Prostate gland (tissue), 2 donors: Measurements from ENCODE around the gene ANKRD45. TPM values are rescaled to one million over a fixed set of nuclear protein-coding genes. Genes with fewer than 3 reads are reported as not detected.
"Not testable (repeated sequence)": the region's sequence is repeated elsewhere in the genome, so short reads cannot be mapped to it uniquely, and the experiment has no call there.

Experiments
- DNase-seq: peaks from one replicate; pipeline ENCODE4 v3.0.0-alpha.2; 2019; ENCODE audit warnings: low spot score
- H3K27ac ChIP-seq, 2 donors: fragments of 200-600 bp; sonication (generic); 2 replicates each; pipeline ENCODE4 v1.5.1; 2017 to 2019
- H3K27me3 ChIP-seq: fragments of 200-600 bp; sonication (generic); replicated peaks from 2 replicates; pipeline ENCODE4 v1.5.1; 2019; ENCODE audit not compliant: insufficient read depth
- H3K36me3 ChIP-seq, 2 donors: fragments of 200-600 bp; sonication (generic); 1 replicate in 1 of 2; 2 replicates in 1 of 2; pipeline versions ENCODE4 v1.5.1 to v1.8.1; 2017 to 2019
- H3K4me1 ChIP-seq: fragments of 200-600 bp; sonication (generic); replicated peaks from 2 replicates; pipeline ENCODE4 v1.5.1; 2019
- H3K4me3 ChIP-seq, 2 donors: fragments of 200-600 bp; sonication (generic); 2 replicates each; pipeline ENCODE4 v1.5.1; 2017 to 2019
- H3K9me3 ChIP-seq: fragments of 200-600 bp; sonication (generic); 2 replicates; pipeline ENCODE4 v1.5.1; 2017
- POLR2A ChIP-seq: fragments of 450-650 bp; IDR thresholded peaks from one replicate; pipeline ENCODE4 v1.6.1; 2016; ENCODE audit warnings: antibody characterized with exemption, mild to moderate bottlenecking
- POLR2AphosphoS5 ChIP-seq: sonication (generic); formaldehyde crosslinking; IDR thresholded peaks from one replicate; pipeline ENCODE4 v1.6.1; 2017; ENCODE audit warnings: antibody characterized with exemption
- WGBS: methylation state at CpG from one replicate; pipeline ENCODE4 v1.1.5; 2018; 5-methylcytosine and 5-hydroxymethylcytosine counted together
- intact Hi-C: fragments of 100-400 bp; cut with DNase I; formaldehyde crosslinking; loops from one replicate; pipeline ENCODE4 v1.14.2; 2022
- total RNA-seq, 2 donors: library from RNA; depleted of rRNA; stranded (reverse); fragments of >200 nt; gene quantifications; one replicate each; pipeline ENCODE4 v1.1.0, GENCODE V29; 2016
- TF ChIP-seq, protein P1 (sequence below), 4 experiments: fragments of 200-600 bp in 2 of 4; fragments of 450-650 bp in 2 of 4; sonication (generic) in 2 of 4; IDR thresholded peaks; 1 replicate in 3 of 4; 2 replicates in 1 of 4; pipeline ENCODE4 v1.5.1; 2016 to 2019; ENCODE audit warnings: antibody characterized with exemption in 4 of 4, mild to moderate bottlenecking in 2 of 4, moderate library complexity in 2 of 4

ANKRD45 gene
- total RNA-seq, 2 donors from 2014 or later, result 2.3 TPM; not detected in 1

DNA sequence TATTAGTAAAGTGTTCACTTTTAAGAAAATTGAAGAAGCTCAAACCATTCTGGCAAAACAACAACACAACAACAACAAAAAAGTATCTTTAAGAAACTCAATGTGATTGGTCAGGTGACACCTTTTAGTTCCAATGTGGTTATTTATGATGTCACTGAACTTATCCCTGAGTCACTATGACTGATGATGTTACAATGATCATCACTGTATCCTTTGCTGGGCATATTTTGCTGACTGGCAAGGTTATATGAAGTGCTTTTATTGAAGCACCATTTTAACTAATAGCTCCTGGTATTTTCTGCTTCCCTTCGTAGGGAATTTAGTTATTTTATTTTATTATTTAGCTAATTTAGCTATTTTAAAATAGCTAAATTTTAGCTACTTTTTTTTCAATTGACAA is 34.5 kb downstream of the ANKRD45 start, which contains the start of gene TEX50:
TEX50 (plus strand) TSS at position 223 of the 400 bp plus-strand sequence. CDS start 184 bp downstream, outside the sequence.
- no peaks in the 10 kb centered on the region for H3K4me1 ChIP-seq
- TF ChIP-seq POLR2AphosphoS5 (no peak), POLR2A (no peak)
- TF ChIP-seq, protein P1, sequence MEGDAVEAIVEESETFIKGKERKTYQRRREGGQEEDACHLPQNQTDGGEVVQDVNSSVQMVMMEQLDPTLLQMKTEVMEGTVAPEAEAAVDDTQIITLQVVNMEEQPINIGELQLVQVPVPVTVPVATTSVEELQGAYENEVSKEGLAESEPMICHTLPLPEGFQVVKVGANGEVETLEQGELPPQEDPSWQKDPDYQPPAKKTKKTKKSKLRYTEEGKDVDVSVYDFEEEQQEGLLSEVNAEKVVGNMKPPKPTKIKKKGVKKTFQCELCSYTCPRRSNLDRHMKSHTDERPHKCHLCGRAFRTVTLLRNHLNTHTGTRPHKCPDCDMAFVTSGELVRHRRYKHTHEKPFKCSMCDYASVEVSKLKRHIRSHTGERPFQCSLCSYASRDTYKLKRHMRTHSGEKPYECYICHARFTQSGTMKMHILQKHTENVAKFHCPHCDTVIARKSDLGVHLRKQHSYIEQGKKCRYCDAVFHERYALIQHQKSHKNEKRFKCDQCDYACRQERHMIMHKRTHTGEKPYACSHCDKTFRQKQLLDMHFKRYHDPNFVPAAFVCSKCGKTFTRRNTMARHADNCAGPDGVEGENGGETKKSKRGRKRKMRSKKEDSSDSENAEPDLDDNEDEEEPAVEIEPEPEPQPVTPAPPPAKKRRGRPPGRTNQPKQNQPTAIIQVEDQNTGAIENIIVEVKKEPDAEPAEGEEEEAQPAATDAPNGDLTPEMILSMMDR (IDR thresholded peaks at IDR 0.05), result no peak
- no peak for DNase-seq
- H3K27ac ChIP-seq, result no peak within 1 kb of the TSS
- no peak within 1 kb of the TSS for H3K4me3 ChIP-seq
- H3K27me3 ChIP-seq, result no peaks in the 10 kb centered on the region
- no peaks in the 10 kb centered on the region for H3K36me3 ChIP-seq
- intact Hi-C loops, result no loop called here
- no peaks in the 10 kb centered on the region for H3K9me3 ChIP-seq
- 100% methylated on average over 1 of the region's 1 CpG for WGBS

DNA sequence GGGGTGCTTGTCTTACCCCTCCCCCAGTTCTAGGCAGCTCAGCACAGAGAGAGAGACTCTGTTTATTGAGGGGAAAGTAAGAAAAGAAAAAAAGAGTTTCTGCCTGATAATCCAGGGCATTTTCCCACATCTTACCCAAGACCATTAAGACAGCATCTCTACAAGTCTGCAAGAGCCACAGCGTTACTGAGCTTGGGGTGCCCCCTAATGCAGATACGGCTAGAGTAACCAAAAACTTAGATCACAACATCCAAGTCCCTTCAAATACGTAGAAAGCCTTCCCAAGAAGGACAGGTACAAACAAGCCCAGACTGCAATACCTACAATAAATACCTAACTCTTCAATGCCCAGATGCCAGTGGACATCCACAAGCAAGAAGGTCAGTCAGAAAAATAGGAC is 40.8 kb downstream of the ANKRD45 start:
- H3K36me3 ChIP-seq, result no peaks in the 10 kb centered on the region
- H3K9me3 ChIP-seq, result no peaks in the 10 kb centered on the region
- no peaks in the 10 kb centered on the region for H3K27me3 ChIP-seq
- H3K4me3 ChIP-seq, result no peak overlapping the region
- 63% methylated on average over 3 of the region's 3 CpGs for WGBS
- H3K4me1 ChIP-seq, result no peaks in the 10 kb centered on the region
- H3K27ac ChIP-seq, result no peak overlapping the region
- TF ChIP-seq, protein P1 (IDR thresholded peaks at IDR 0.05), result no peak
- TF ChIP-seq POLR2A (no peak), POLR2AphosphoS5 (no peak)
- DNase-seq, result no peak
- intact Hi-C loops, result no loop called here

DNA sequence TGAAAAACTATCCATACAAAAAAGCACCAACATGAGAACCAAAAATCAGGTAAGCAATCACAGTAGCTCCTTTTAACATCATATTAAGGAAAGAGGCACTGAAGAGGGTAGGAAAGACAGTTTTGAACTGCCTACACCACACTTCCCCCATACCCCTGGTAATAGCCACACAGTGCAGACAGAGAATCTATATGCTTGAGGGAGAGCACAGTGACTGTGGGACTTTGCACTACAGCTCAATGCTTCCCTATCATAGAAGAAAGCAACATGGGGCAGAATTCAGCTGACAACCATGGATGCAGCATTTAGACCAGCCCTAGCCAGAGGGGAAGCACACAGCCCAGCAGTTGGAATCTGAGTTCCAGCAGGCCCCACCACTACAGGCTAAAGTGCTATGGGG is 42.4 kb downstream of the ANKRD45 start:
- Histone ChIP-seq H3K36me3 (no peaks in the 10 kb centered on the region), H3K4me1 (no peaks in the 10 kb centered on the region), H3K4me3 (no peak overlapping the region), H3K27me3 (no peaks in the 10 kb centered on the region), H3K27ac (no peak overlapping the region), H3K9me3 (no peaks in the 10 kb centered on the region)
- intact Hi-C loops, result no loop called here
- TF ChIP-seq POLR2A, result no peak
- TF ChIP-seq, protein P1 (IDR thresholded peaks at IDR 0.05), result no peak
- TF ChIP-seq POLR2AphosphoS5, result no peak
- DNase-seq, result no peak

DNA sequence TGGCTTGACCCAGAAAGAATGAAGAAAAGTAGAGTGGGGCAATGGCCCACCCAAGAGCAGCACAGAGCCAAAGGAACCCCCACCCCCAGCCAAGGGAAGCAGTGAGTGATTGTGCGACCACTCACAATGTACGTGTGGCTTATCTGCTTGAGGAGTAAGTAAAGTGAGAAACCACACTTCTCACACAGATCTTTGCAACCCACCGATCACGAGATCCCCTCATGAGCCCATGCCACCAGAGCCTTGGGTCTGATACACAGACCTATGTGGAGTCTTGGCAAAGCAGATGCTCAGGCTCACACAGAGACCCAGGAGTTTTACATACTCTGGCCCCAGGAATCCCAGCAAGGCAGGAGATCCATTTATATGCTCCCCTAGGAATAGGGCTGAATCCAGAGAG is 52.8 kb downstream of the ANKRD45 start:
- Histone ChIP-seq H3K27me3 (no peaks in the 10 kb centered on the region), H3K4me3 (no peak overlapping the region), H3K36me3 (no peaks in the 10 kb centered on the region), H3K27ac (no peak overlapping the region), H3K4me1 (no peaks in the 10 kb centered on the region), H3K9me3 (no peaks in the 10 kb centered on the region)
- TF ChIP-seq POLR2A (no peak), POLR2AphosphoS5 (no peak)
- TF ChIP-seq, protein P1 (IDR thresholded peaks at IDR 0.05), result no peak
- intact Hi-C loops, result no loop called here
- DNase-seq, result no peak
- WGBS, result 93% methylated on average over 4 of the region's 4 CpGs

DNA sequence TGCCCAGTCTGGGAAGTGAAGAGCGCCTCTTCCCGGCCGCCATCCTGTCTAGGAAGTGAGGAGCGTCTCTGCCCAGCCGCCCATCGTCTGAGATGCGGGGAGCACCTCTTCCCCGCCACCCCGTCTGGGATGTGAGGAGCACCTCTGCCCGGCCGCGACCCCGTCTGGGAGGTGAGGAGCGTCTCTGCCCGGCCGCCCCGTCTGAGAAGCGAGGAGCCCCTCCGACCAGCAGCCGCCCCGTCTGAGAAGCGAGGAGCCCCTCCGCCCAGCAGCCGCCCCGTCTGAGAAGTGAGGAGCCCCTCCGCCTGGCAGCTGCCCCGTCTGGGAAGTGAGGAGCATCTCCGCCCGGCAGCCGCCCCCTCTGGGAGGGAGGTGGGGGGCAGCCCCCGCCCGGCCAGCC is 56.6 kb downstream of the ANKRD45 start:
- intact Hi-C loops, DNase-seq: not testable (repeated sequence)
- WGBS, result 97% methylated on average over 32 of the region's 32 CpGs

More for the DNA sequence above, 56.6 kb downstream of the ANKRD45 start:
- not testable (repeated sequence) for H3K4me3 ChIP-seq, H3K27ac ChIP-seq, H3K4me1 ChIP-seq, H3K9me3 ChIP-seq, H3K27me3 ChIP-seq, H3K36me3 ChIP-seq
